Calu3 (cell line): ENCODE measurements around the gene TRIM9. TPM values are rescaled to one million over a fixed set of nuclear protein-coding genes. Genes with fewer than 3 reads are reported as not detected.

Experiments used
- BruUV-seq: library from RNA; stranded (reverse); fragments of 400-500 nt; replicated peaks from 2 replicates; lab custom pipeline; 2021; lab: Mats Ljungman, UMichigan
- CTCF ChIA-PET: fragments of 300-600 bp; sonication (Branson Sonifier 250); formaldehyde crosslinking; loops from one replicate; lab custom pipeline; 2022; ENCODE audit warnings: antibody characterized with exemption; lab: Charles Lee
- DNase-seq: peaks from one replicate; pipeline ENCODE4 v3.0.0; 2022
- H3K27ac Mint-ChIP-seq: one replicate; pipeline ENCODE4 v1.8.0; 2022; ENCODE audit warnings: mixed read lengths; ENCODE audit not compliant: unreplicated experiment
- H3K27me3 Mint-ChIP-seq: one replicate; pipeline ENCODE4 v1.8.0; 2022; ENCODE audit warnings: mixed read lengths; ENCODE audit not compliant: unreplicated experiment
- H3K36me3 Mint-ChIP-seq: one replicate; pipeline ENCODE4 v1.8.0; 2022; ENCODE audit warnings: mild to moderate bottlenecking, moderate library complexity, mixed read lengths; ENCODE audit not compliant: insufficient read depth, unreplicated experiment
- H3K4me1 Mint-ChIP-seq: one replicate; pipeline ENCODE4 v1.8.0; 2022; ENCODE audit warnings: mild to moderate bottlenecking, low read depth, mixed read lengths; ENCODE audit not compliant: unreplicated experiment
- H3K4me3 Mint-ChIP-seq: one replicate; pipeline ENCODE4 v1.8.0; 2022; ENCODE audit warnings: mild to moderate bottlenecking, low read depth, moderate library complexity, mixed read lengths; ENCODE audit not compliant: unreplicated experiment
- H3K9me3 Mint-ChIP-seq: one replicate; pipeline ENCODE4 v1.8.0; 2022; ENCODE audit warnings: low read depth, mixed read lengths; ENCODE audit not compliant: unreplicated experiment
- CTCF ChIP-seq: fragments of 200-600 bp; IDR thresholded peaks from one replicate; pipeline ENCODE4 v1.8.0; 2022; ENCODE audit warnings: antibody characterized with exemption; ENCODE audit not compliant: unreplicated experiment
- intact Hi-C: fragments of 100-400 bp; cut with micrococcal nuclease; formaldehyde crosslinking; loops from one replicate; pipeline ENCODE4 v1.10.0; 2022; ENCODE audit not compliant: unreplicated experiment
- total RNA-seq: library from RNA; stranded (reverse); gene quantifications from 2 replicates; pipeline ENCODE4 v1.2.3, GENCODE V29; 2022

Gene TRIM9
- total RNA-seq, 1 experiment from 2014 or later, result 1.6 TPM

- CTCF ChIA-PET, result interaction anchor here (0.8 kb wide), 1 partner anchor 23 kb away, joined by 3 read pairs; no protein-coding TSS in a partner anchor
- intact Hi-C loops, result no loop called here
- Mint-ChIP-seq H3K4me3 (no peak overlapping the region), H3K36me3 (no peaks in the 10 kb centered on the region), H3K27me3 (no peaks in the 10 kb centered on the region), H3K4me1 (peaks cover 28% of the 10 kb centered on the region), H3K9me3 (no peaks in the 10 kb centered on the region), H3K27ac (no peak overlapping the region)
- TF ChIP-seq CTCF, result no peak
- no peak for DNase-seq
- BruUV-seq, result no TSS peak
These were observed 157.1 kb downstream of the TRIM9 start for GRCh38 chr14:50937800-50938199.

- DNase-seq, result no peak
- TF ChIP-seq CTCF, result no peak
- Mint-ChIP-seq H3K27ac (no peak overlapping the region), H3K36me3 (no peaks in the 10 kb centered on the region), H3K27me3 (no peaks in the 10 kb centered on the region), H3K4me1 (peaks cover 32% of the 10 kb centered on the region), H3K9me3 (no peaks in the 10 kb centered on the region), H3K4me3 (no peak overlapping the region)
- intact Hi-C loops, result no loop called here
- CTCF ChIA-PET, result interaction anchor here (0.8 kb wide), 1 partner anchor 24 kb away, joined by 3 read pairs; no protein-coding TSS in a partner anchor
- no TSS peak for BruUV-seq
These were observed 157.6 kb downstream of the TRIM9 start for GRCh38 chr14:50937325-50937724.

- no peak for TF ChIP-seq CTCF
- no peak overlapping the region for H3K27ac Mint-ChIP-seq
- intact Hi-C loops, result no loop called here
These were observed 158.0 kb downstream of the TRIM9 start for GRCh38 chr14:50936882-50937281.

GRCh38 chr14:50936016-50936340, 158.9 kb downstream of the TRIM9 start:
- intact Hi-C loops, result no loop called here

More at GRCh38 chr14:50936882-50937281, 158.0 kb downstream of the TRIM9 start:
- no peak for DNase-seq
- no peak overlapping the region for H3K4me3 Mint-ChIP-seq
- no peaks in the 10 kb centered on the region for H3K9me3 Mint-ChIP-seq
- BruUV-seq, result no TSS peak
- no peaks in the 10 kb centered on the region for H3K27me3 Mint-ChIP-seq
- peaks cover 37% of the 10 kb centered on the region for H3K4me1 Mint-ChIP-seq
- CTCF ChIA-PET, result interaction anchor here (0.8 kb wide), 1 partner anchor 24 kb away, joined by 3 read pairs; no protein-coding TSS in a partner anchor
- no peaks in the 10 kb centered on the region for H3K36me3 Mint-ChIP-seq

More at GRCh38 chr14:50936016-50936340, 158.9 kb downstream of the TRIM9 start:
- Mint-ChIP-seq H3K4me3 (no peak overlapping the region), H3K36me3 (no peaks in the 10 kb centered on the region), H3K9me3 (no peaks in the 10 kb centered on the region), H3K27me3 (no peaks in the 10 kb centered on the region), H3K27ac (no peak overlapping the region), H3K4me1 (peaks cover 42% of the 10 kb centered on the region)
- TF ChIP-seq CTCF, result no peak
- BruUV-seq, result no TSS peak
- no peak for DNase-seq
- CTCF ChIA-PET, result no interaction called here
